PFSK-1 (cell line): ENCODE data around the gene MRPL39.

Experiments used
- FOXP2 ChIP-seq: optimal IDR thresholded peaks from 2 replicates; pipeline ENCODE3; 2011; ENCODE audit warnings: borderline replicate concordance, control low read depth, inconsistent platforms; ENCODE audit not compliant: insufficient read depth; ENCODE audit errors: extremely low read length, extremely low read depth
- POLR2AphosphoS5 ChIP-seq: IDR thresholded peaks from 2 replicates; pipeline ENCODE4 v1.6.1; 2012; ENCODE audit warnings: low read depth, mild to moderate bottlenecking, control low read depth, low read length, moderate library complexity
- SIN3A ChIP-seq: IDR thresholded peaks from 2 replicates; pipeline ENCODE4 v1.6.1; 2012; ENCODE audit warnings: mild to moderate bottlenecking, low read length, moderate library complexity, borderline replicate concordance; ENCODE audit not compliant: insufficient read depth
- TAF1 ChIP-seq: IDR thresholded peaks from 2 replicates; pipeline ENCODE4 v1.6.1; 2012; ENCODE audit warnings: low read length, control low read depth, borderline replicate concordance; ENCODE audit not compliant: insufficient read depth
- TF ChIP-seq, protein P1 (sequence below), 2 experiments: IDR thresholded peaks; 2 replicates each; pipeline versions ENCODE4 v1.6.1 to v1.8.0; 2011 to 2012; ENCODE audit warnings: low read depth in 2 of 2, low read length in 2 of 2, control low read depth in 1 of 2, inconsistent platforms in 1 of 2, mild to moderate bottlenecking in 1 of 2, moderate library complexity in 1 of 2; ENCODE audit not compliant: insufficient read depth in 1 of 2

The MRPL39 gene

DNA sequence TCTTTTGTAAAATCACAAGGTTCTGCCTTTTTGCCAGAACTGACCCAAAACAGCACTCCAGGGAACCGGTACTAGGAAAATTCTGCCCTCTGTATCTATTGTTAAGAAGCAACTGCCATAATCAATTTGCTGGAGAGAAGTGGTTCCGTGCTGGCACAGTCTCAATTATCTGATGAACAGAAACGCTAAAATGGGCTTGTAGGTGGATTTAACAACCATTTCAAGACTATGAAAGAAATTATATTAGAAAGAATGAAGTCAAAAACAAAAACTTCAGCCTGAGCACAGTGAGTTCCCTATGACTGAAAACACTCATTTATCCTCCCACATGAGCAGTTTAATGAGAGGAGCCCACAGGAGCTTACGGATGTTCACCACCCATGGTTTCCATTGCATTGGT, 36.2 kb upstream of the MRPL39 start:
- no peak for TF ChIP-seq TAF1
- TF ChIP-seq FOXP2: no peak
- TF ChIP-seq SIN3A: no peak
- TF ChIP-seq, protein P1, sequence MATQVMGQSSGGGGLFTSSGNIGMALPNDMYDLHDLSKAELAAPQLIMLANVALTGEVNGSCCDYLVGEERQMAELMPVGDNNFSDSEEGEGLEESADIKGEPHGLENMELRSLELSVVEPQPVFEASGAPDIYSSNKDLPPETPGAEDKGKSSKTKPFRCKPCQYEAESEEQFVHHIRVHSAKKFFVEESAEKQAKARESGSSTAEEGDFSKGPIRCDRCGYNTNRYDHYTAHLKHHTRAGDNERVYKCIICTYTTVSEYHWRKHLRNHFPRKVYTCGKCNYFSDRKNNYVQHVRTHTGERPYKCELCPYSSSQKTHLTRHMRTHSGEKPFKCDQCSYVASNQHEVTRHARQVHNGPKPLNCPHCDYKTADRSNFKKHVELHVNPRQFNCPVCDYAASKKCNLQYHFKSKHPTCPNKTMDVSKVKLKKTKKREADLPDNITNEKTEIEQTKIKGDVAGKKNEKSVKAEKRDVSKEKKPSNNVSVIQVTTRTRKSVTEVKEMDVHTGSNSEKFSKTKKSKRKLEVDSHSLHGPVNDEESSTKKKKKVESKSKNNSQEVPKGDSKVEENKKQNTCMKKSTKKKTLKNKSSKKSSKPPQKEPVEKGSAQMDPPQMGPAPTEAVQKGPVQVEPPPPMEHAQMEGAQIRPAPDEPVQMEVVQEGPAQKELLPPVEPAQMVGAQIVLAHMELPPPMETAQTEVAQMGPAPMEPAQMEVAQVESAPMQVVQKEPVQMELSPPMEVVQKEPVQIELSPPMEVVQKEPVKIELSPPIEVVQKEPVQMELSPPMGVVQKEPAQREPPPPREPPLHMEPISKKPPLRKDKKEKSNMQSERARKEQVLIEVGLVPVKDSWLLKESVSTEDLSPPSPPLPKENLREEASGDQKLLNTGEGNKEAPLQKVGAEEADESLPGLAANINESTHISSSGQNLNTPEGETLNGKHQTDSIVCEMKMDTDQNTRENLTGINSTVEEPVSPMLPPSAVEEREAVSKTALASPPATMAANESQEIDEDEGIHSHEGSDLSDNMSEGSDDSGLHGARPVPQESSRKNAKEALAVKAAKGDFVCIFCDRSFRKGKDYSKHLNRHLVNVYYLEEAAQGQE (IDR thresholded peaks at IDR 0.05; ENCODE audit: insufficient read depth in 1 of 2, low read depth in 2 of 2, low read length in 2 of 2): no peak
- no peak for TF ChIP-seq POLR2AphosphoS5

DNA sequence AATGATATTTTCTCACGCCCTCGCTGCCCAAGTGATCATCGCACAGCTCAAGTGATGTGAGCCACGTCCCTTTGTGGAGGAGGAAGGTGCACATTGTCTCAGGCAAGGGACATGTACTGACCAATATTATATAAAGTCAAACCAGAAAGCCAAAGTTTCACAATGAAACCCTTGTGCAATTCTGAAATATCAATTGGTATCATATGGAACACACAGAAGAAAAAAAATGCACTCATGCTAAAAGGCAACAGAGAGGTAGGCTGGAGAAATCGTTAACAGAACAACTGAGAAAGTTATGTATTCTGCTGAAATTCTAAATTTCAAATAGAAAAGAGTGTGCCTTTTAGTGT, 33.6 kb upstream of the MRPL39 start:
- TF ChIP-seq, protein P1 (IDR thresholded peaks at IDR 0.05; ENCODE audit: insufficient read depth in 1 of 2, low read depth in 2 of 2, low read length in 2 of 2): no peak
- TF ChIP-seq SIN3A (no peak), TAF1 (no peak), POLR2AphosphoS5 (no peak), FOXP2 (no peak)

DNA sequence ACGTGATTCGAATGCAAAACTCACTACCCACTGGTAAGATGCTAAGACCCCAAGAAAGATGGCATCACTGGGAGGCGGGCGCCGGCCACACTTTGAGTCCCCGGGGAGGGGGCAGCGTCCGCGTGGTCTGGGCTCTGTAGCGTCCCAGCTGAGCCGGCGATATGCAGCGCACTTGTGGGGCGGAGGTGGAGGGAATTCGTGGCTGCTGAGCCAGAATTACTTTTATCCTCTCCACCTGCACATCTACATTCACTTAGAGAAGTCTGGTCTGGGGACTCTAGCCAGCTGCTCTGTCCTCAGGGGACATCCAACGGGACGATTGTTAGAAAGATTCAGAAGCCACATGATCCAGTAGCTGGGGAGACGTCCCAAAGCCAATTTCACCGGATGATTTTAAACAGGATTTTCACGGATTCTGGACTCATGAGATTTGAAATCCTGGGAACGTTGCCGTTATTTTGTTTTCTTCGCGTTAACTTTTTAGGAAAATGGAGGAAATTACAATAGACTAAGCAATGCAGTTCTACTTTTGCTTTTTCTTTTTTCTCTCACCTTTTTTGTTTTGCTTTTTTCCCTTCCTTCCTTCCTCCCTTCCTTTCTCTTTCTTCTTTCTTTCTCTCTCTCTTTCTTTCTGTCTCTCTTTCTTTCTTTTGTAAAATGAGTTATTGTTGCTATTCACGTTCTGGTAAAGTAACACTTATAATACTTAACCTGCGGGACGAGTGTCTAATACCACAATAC, 33.1 kb upstream of the MRPL39 start:
- TF ChIP-seq, protein P1 (IDR thresholded peaks at IDR 0.05; ENCODE audit: insufficient read depth in 1 of 2, low read depth in 2 of 2, low read length in 2 of 2): no peak
- TF ChIP-seq POLR2AphosphoS5 (no peak), FOXP2 (no peak), SIN3A (no peak), TAF1 (no peak)

DNA sequence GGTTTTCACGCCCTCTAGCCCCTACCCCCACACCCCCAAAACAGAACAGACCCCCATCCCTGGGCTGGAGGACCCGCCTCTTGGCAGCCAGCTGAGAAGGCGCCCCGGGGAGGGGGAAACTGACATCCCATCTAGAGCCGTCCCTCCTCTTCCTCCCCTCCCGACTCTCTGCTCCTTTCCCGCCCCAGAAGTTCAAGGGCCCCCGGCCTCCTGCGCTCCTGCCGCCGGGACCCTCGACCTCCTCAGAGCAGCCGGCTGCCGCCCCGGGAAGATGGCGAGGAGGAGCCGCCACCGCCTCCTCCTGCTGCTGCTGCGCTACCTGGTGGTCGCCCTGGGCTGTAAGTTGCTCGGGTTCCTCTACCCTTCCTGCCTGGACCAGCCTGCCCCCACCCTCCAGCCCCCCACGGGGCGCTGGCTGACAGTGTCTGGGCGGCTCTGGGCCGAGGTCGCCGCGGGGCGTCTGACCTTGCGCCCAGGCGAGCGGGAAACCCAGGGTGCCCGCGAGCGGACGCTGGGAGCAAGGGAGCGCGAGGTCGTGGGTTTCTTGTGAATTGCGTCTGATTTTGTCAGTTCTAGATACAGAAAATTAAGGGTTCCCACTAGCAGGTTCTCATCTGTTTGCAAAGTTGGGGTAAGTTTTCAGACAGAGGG, 32.4 kb upstream of the MRPL39 start:
- TF ChIP-seq, protein P1 (IDR thresholded peaks at IDR 0.05; ENCODE audit: insufficient read depth in 1 of 2, low read depth in 2 of 2, low read length in 2 of 2): no peak
- TF ChIP-seq TAF1 (no peak), POLR2AphosphoS5 (no peak), FOXP2 (no peak), SIN3A (no peak)
